Left lobe of liver (tissue), 2 donors: ENCODE data around the gene VASP. TPM values are rescaled to one million over a fixed set of nuclear protein-coding genes. Genes with fewer than 3 reads are reported as not detected.

Experiments used
- ATAC-seq: fragments of 200-7000 bp; cut with Tn5 transposase; one replicate; pipeline ENCODE4 v1.9.1; 2020; ENCODE audit warnings: mild to moderate bottlenecking, moderate library complexity
- DNase-seq: peaks from one replicate; pipeline ENCODE4 v3.0.0-alpha.2; 2020; ENCODE audit warnings: low spot score
- total RNA-seq: library from RNA; stranded (reverse); gene quantifications from one replicate; pipeline ENCODE4 v1.2.1, GENCODE V29; 2021
- donor health status: DM: no; HTN: no; CAD: no; lungs with moderate emphysema.
- donor health status: DM: no; HTN: yes; CAD: no.

The VASP gene
- total RNA-seq, 1 donor from 2014 or later, result 21.7 TPM

DNA sequence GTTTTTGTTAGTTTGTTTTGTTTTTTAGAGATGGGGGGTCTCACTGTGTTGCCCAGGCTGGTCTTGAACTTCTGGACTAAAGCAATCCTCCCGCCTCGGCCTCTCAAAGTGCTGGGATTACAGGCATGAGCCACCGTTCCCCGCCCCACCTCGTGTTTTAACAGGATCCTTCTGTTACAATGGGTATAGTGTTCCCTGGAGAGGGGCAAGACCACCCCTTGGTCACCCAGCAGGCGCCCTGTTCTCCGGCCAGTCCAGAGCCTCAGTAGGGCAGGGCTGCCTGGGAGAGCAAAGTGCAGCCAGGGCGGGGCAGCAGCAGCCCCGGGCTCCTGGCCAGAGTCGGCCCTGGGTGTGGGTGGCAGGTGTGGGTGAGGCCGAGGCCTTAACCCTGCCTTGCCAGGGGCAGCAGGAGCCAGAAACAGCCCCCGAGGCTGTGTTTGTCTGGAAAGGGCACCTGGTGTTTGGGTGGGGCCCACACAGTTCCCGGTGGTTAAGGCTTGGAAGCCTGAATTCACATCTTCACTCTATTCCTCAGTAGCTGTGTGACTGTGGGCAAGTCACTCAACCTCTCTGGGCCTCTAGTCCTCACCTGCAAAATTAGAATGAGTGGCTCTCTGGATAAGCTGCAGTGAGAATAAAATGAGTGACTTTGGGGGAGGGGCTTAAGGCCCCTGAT lies 7.2 kb downstream of the VASP start:
- DNase-seq, result peak; percentile 86
- peak; percentile 94 for ATAC-seq

DNA sequence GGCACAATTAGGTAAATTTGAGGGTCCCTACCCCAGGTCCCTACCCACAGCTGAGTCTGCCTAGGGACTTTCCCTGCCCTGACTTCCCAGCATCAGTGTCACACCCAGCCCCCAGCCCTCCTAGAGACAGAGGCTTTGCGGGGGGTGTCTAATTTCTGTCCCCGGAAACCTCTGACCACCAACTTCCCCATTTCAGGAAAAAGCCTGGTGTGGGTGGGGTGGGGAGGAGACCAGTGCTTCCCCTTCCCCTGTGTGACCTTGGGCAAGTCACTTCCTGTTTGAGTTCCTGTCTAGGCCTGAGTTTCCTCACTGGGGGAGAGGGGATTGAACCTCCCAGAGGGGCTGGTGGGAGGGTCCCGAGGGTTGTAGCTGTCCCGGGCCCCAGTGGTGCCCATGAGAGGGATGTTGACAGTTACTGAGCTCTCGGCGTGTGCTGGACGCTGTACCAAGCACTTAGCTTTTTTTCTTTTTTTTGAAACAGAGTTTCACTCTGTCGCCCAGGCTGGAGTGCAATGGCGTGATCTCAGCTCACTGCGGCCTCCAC lies 7.9 kb downstream of the VASP start:
- ATAC-seq, result peak; percentile 15
- DNase-seq, result peak; percentile 63

DNA sequence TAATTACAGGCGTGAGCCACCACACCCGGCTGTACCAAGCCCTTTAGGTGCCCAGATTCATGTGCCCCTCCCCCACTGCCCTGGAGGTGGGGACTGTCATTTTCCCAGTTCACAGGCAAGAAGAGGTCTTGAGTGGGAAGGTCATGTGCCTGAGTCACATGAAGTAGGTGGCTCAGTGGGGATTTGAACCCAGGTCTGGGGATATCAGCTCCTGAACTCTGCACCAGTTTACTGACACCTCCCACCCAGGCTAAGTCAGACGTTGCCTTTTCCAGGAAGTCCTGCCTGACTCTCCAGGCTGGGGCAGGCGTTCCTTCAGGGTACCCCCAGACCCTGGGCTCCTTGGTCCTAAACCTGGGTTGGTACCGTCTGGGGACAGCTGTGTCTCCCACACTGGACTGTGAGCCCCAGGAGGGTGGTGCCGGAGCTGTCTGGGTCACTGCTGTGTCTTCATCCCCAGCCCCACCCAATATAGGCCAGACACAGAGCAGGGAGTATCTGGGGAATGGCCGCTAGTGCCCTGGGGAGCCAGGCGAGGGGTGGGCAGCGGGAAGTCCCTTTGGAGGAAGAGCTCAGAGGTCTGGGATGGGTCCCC lies 8.6 kb downstream of the VASP start:
- peak; percentile 12 for ATAC-seq
- no peak for DNase-seq

DNA sequence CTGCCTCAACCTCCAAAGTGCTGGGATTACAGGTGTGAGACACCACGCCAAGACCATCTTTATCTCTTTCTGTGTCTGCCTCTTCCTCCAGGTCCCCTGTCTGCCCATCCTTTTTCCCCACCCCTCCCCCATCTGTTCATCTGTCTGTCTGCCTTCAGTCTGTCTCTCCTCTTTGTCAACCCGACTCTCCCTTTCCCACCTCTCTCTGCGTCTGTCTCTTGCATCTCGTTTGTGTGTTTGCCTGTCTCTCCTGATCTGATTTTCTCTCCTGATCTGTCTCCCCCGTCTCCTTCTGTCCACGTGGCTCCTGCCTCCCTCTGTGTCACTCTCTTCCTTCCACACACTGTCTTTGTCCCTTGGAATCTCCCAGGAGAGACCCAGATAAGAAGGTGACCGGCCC lies 10.0 kb downstream of the VASP start:
- ATAC-seq (no peak), DNase-seq (no peak)

DNA sequence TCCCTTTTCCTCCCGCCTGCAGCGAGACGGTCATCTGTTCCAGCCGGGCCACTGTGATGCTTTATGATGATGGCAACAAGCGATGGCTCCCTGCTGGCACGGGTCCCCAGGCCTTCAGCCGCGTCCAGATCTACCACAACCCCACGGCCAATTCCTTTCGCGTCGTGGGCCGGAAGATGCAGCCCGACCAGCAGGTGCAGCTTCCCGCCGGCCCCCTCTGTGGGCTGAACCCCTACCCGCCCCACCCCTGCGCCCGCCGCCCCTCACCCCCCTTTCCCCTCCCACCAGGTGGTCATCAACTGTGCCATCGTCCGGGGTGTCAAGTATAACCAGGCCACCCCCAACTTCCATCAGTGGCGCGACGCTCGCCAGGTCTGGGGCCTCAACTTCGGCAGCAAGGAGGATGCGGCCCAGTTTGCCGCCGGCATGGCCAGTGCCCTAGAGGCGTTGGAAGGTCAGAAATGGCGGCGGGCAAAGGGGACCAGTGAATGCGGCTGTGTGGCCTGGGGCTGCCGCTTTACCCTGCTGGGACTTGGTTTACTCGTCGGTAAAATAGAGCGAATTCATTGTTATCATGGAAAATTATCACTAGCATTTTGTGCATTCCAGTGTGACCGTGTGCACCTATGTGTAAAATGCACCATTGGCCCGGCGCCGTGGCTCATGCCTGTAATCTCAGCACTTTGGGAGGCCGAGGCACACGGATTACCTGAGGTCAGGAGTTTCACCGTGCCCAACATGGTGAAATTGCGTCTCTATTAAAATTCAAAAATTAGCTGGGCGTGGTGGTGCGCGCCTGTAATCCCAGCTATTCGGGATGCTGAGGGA lies 10.6 kb downstream of the VASP start:
- ATAC-seq (no peak), DNase-seq (no peak)

DNA sequence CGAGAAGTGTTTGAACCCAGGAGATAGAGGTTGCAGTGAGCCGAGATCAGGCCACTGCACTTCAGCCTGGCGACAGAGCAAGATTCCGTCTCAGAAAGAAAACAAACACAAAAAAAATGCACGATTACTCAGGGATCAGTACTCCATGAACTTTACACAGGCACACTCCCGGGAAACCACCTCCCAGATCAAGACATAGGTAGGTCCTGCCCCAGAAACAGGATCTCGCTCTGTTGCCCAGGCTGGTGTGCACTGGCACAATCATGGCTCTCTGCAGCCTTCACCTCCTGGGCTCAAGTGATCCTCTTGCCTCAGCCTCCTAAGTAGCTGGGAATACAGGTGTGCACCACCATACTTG lies 11.2 kb downstream of the VASP start:
- no peak for DNase-seq
- no peak for ATAC-seq

DNA sequence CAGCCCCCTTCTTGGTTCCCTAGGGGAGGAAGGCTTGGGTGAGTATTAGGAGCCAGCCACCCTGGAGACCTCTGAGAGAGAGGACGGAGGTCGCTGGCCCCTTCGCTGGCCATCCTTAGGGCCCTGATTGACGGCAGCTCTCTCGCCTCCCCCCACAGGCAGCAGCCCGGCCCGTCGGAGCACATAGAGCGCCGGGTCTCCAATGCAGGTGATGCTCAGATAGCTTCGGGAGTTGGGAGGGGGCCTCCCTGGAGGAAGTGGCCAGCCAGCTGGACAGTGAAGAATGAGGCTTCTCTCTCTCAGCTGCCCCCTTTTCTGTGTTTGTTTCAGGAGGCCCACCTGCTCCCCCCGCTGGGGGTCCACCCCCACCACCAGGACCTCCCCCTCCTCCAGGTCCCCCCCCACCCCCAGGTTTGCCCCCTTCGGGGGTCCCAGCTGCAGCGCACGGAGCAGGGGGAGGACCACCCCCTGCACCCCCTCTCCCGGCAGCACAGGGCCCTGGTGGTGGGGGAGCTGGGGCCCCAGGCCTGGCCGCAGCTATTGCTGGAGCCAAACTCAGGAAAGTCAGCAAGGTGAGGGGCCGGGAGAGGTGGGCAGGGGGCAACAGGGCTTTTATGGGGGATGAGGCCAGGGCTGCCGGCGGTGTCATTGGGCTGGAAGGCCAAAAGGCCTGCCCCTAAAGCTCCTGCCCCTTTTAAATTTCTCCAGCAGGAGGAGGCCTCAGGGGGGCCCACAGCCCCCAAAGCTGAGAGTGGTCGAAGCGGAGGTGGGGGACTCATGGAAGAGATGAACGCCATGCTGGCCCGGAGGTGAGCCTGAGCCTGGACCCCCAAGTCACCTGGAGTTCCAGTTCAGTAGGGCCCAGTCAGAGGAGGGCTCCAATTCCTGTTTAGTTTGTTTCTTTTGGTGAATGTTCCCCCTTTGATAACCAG lies 15.0 kb downstream of the VASP start:
- DNase-seq, result no peak
- ATAC-seq, result no peak

DNA sequence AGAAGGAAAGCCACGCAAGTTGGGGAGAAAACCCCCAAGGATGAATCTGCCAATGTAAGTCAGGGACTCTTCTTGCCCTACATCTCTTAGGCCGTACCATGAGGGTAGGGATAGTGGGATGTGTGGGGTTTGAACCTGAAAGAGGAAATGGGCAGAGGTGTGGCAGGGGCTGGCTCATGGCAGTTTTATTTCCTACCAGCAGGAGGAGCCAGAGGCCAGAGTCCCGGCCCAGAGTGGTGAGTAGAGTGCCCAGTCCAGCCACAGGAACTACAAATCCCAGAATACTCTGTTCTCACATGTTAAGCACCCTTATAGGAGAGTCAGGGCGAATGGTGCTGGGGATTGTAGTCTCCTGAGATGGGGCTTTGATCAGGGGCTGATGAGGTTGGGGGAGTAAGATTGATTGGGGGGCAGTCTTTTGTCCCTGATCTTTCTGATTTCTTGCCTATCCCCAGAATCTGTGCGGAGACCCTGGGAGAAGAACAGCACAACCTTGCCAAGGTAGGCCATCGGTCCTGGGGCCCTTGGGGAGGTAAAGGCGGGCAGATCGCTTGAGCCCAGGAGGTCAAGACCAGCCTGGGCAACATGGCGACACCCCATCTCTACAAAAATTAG lies 16.5 kb downstream of the VASP start:
- DNase-seq, result peak; percentile 82
- ATAC-seq, result peak; percentile 93

DNA sequence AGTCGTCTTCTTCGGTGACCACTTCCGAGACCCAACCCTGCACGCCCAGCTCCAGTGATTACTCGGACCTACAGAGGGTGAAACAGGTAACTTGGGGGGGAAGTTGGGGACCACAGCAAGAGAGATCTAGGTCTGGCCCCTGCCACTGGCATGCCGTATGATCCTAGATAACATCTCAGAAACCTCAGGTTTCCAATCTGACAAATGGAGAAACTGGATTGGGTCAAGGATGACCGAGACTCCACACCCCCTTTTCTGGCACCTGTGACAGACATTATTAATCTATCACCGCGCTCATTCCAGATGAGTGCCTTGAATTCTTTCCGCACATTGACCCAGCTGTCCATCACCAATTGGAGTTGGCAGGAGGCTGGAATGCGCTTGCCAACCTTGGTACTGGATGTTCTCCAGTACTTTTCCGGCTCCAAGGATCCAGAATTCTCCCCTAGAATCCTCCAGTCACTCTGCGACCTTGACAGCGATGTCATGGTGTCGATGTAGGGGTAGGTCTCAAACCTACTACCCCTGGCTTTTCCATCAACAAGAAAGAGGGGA lies 17.4 kb downstream of the VASP start:
- ATAC-seq, result peak; percentile 63

DNA sequence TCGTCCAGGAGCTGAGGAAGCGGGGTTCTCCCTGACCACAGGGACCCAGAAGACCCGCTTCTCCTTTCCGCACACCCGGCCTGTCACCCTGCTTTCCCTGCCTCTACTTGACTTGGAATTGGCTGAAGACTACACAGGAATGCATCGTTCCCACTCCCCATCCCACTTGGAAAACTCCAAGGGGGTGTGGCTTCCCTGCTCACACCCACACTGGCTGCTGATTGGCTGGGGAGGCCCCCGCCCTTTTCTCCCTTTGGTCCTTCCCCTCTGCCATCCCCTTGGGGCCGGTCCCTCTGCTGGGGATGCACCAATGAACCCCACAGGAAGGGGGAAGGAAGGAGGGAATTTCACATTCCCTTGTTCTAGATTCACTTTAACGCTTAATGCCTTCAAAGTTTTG lies 18.9 kb downstream of the VASP start:
- ATAC-seq (peak; percentile 42), DNase-seq (no peak)

More for the DNA sequence above, 17.4 kb downstream of the VASP start:
- DNase-seq, result peak; percentile 78

DNA sequence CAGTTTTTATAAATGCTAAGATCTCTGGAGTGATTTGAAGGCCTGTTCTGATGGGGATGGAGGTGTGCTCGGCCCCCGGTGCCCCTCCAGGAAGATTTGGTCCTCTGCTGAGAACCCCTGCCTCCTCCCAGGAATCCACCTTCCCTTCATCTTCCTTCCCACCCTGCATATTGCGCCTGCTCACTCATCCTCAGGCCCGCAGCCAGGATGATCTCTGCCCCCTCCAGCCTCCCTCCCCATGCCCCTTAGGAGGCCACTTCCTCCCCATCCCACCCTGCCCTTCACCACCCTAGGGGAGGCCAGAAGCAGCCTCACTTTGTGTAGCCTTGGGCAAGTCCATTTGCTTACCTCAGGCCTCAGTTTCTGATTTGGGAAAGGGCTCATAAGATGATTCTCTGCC lies 19.7 kb downstream of the VASP start:
- ATAC-seq, result no peak
- DNase-seq, result no peak

DNA sequence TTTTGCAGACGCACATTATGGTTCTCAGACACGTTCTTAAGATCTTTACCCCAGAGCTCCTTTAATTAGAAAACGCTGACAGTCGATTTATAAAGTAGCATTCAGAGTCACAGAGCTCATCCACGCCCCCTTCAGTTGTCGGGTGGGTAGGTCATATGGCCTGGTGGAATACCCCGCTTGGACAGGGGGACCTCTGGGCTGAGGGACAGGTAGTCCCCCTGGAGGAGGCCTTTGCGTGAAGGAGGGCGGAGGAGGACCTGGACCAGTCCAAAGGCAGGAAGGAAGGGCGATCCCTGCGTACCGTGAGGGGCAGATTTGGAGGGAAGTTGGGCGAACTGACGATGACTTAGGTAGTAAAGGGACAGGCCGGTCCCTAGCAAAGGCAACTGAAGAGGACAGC lies 20.5 kb downstream of the VASP start:
- DNase-seq (no peak), ATAC-seq (no peak)

DNA sequence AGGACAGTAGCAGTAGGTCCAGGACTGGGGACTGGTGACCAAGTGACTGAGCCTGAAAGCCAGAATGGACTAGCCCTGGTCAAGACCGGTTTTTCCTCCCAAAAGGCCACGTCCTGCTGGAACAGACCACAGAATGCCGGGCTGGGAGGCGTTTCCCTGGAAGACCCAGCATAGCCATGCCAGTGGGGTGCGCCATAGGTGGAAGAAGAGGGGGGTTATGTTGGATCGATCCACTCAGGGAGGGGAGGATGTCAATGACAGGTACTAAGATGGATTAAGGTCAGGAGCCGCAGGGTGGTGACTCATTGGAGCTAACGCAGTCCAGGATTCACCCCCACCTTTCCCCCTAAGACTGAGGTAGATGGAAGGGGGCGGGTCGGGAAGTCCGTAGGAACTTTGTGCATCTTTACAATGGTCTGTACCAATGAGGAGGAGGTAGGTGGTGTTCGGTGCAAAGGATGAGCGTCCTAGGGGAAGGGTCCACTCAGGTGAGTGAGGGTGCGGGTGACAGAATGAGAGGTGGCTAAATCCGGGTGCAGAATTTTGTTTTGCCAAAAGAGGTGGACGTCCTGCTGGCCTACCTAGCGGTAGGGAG lies 21.0 kb downstream of the VASP start:
- ATAC-seq, result no peak
- DNase-seq, result no peak

DNA sequence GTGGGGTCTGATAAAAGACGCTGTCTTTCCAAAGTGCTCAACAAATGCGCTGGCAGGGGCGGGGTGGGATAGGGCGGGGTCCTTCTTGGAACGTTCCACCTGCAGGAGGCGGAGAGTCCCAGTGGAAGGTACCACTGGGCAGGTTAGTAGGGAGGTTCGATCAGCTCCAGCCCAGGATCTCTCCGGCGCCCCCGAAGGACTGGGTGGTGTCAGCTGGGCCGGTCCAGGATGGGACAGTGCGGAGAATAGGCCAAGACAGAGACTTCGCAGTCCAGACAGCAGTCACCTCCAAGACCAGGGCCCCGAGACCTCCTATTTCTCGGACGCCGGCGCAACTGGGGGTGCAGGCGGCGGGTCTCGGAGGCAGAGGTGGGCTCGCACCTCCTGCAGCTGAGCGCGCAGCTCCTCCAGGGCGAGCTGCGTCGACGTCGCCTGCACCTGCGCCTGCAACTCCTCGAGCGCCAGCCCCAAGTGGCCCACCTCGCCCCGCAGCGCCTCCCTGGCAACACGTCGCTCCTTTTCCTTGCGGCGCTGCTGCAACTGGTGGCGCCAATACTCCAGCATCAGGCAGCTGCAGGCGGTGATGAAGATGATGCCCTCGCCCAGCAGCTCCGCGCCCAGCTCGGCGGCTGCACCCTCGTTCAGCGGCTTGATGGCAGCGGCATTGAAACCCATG lies 21.6 kb downstream of the VASP start:
- DNase-seq (no peak), ATAC-seq (peak; percentile 11)

DNA sequence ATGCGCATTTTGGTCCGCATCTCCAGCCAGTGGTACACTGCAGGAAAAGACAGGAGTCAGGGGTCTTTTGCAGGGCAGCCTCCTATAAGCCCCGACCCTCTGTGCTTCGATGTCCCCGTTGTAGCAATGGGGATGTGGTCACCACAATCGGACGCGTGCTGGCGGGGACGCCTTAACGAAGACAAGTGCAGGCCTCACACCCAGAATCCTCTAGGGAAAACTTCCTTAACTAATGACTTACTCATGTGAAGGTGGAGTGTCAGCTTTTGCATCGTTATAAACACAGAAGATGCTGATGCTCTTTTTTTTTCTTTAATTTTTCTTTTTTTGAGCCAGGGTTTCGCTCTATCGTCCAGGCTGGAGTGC lies 22.1 kb downstream of the VASP start:
- DNase-seq (no peak), ATAC-seq (no peak)

DNA sequence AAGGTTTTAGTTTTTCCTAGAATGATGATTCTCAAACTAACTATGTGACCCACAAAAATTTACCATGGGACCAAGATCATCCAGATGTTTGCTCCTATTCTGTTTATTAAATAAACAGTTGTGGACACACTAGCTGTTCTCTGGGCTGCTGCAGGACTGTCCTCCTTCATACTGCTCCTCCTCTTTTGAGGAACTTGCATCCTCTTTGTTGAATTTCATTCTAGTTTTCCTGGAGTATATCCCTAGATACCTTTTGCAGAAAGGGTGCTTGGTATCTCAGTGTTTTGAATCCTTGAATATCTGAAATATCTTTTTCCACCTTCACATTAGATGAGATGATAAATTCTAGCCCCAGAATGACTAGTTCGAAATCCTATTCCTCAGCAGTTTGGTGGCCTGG lies 24.1 kb downstream of the VASP start:
- ATAC-seq, result no peak
- DNase-seq, result no peak

DNA sequence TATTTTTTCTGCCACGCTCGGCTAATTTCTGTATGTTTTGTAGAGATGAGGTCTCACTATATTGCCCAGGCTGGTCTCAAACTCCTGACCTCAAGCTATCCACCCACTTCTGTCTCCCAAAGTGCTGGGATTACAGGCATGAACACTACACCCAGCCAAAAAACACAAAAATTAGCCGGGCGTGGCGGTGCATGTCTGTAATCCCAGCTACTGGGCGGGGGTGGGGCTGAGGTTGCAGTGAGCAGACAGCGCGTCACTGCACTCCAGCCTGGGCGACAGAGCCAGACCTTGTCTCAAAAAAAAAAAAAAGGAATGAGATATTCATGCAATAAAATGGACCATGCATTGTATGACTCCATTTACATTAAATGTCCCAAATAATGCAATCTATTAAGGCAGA lies 32.2 kb downstream of the VASP start:
- DNase-seq (no peak), ATAC-seq (no peak)

DNA sequence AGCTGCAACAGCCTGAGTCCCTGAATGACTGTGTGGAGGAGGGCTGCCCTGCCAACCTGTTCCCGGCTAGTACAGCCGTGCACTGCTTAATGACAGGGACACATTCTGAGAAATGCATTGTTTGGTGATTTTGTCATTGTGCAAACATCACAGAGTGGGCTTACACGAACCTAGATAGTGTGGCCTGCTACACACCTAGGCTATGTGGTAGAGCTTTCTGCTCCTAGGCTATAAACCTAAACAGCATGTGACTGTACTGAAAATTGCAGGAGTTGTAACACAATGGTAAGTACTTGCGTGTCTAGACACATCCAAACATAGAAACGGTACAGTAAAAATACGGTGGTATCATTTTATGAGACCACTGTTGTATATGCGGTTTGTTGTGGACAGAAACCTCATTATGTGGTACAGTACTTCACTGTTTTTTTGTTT lies 35.0 kb downstream of the VASP start:
- ATAC-seq (no peak), DNase-seq (no peak)

DNA sequence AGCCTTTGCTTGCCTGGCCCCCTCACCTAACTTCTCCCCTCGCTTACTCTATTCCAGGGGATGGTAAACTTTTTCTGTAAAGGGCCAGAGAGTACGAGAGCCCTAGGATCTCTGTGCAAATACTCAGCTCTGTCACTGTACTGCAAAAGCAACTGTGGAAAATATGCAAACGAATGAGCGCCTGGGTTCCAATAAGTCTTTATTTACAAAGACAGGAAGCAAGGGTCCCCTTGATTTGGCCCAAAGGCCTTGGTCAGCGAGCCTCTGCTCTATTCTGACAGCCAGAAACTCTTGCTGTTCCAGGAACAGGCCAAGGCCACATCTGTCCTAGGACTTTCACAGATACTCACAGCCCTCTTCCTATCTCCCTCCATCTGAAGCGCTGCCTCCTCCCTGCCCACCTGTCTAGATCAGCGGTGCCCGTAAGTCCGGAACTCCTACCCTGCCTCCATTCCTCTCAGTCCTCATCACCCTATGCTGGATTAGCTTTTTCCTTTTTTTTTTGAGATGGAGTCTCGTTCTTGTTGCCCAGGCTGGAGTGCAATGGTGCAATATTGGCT lies 40.0 kb downstream of the VASP start:
- DNase-seq, result no peak
- no peak for ATAC-seq
